Fibroblast of mammary gland (primary cell): ENCODE measurements around the gene SCN2B.

Source experiments
- DNase-seq: peaks from one replicate; pipeline ENCODE4 v3.0.0-alpha.2; 2010; ENCODE audit warnings: low read depth
- H3K4me3 ChIP-seq: 2 replicates; pipeline ENCODE4 v1.5.1; 2011; ENCODE audit warnings: low read depth, mild to moderate bottlenecking, low read length, moderate library complexity; ENCODE audit not compliant: control insufficient read depth
- TF ChIP-seq, protein P1 (sequence below): conservative IDR thresholded peaks from 2 replicates; pipeline ENCODE4 v1.5.1; 2011; ENCODE audit warnings: low read depth, low read length, inconsistent platforms; ENCODE audit not compliant: control insufficient read depth, insufficient read depth

The SCN2B gene

DNA sequence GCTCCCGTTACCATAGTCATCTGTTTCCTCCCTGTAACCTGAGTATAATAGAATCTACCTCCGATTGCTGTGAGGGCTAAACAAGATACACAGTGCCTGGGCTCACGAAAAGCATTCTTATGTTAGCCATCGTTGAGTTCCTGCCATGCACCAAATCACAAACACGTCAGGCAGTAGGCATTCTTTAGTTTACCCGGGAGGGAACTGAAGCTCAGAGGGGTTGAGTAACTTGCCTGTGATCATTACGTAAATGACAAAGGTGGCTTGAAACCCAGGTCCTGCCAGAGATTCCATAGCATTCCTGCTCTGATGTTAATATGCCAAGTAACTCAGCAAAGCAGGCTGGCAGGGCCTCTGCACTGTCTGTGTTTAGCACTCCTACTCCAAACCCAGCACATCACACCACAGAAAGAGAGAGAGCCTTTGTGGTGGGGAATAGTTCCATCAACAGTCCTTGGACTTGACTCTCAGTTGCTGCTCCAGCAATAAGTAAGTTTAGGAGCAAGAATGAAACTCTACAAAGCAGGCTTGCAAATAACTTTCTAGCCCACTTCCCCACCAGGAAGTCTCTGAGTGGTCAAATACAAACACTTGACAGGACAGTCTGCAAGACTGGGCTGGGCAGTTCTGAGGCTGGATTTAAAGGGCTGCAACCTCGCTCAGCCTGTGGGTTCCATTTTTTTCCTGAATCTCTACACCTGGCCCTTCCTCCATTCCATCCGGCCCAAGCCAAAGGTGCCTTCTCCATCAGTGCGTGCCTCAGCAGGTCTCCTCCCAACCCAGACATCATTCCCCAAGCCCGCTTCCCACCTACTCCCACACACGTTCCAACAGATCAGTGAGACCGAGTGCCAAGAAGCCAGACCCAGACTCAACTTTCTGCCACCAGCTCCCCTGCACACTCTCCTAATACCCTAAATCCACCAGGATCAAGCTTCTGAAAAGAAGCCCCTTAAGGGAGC is 1.1 kb downstream of the SCN2B start:
- no peak overlapping the region for H3K4me3 ChIP-seq
- DNase-seq: no peak
- TF ChIP-seq, protein P1, sequence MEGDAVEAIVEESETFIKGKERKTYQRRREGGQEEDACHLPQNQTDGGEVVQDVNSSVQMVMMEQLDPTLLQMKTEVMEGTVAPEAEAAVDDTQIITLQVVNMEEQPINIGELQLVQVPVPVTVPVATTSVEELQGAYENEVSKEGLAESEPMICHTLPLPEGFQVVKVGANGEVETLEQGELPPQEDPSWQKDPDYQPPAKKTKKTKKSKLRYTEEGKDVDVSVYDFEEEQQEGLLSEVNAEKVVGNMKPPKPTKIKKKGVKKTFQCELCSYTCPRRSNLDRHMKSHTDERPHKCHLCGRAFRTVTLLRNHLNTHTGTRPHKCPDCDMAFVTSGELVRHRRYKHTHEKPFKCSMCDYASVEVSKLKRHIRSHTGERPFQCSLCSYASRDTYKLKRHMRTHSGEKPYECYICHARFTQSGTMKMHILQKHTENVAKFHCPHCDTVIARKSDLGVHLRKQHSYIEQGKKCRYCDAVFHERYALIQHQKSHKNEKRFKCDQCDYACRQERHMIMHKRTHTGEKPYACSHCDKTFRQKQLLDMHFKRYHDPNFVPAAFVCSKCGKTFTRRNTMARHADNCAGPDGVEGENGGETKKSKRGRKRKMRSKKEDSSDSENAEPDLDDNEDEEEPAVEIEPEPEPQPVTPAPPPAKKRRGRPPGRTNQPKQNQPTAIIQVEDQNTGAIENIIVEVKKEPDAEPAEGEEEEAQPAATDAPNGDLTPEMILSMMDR: no peak

- TF ChIP-seq, protein P1: no peak
- DNase-seq: no peak
- no peak overlapping the region for H3K4me3 ChIP-seq
These were observed 2.4 kb downstream of the SCN2B start for GRCh38 chr11:118174006-118174567.

GRCh38 chr11:118172356-118172755 is 4.1 kb downstream of the SCN2B start:
- no peak for DNase-seq
- no peak overlapping the region for H3K4me3 ChIP-seq
- TF ChIP-seq, protein P1: no peak

GRCh38 chr11:118171269-118172062 is 5.0 kb downstream of the SCN2B start:
- TF ChIP-seq, protein P1: peak; percentile 68
- H3K4me3 ChIP-seq: no peak overlapping the region
- DNase-seq: peak; percentile 48

DNA sequence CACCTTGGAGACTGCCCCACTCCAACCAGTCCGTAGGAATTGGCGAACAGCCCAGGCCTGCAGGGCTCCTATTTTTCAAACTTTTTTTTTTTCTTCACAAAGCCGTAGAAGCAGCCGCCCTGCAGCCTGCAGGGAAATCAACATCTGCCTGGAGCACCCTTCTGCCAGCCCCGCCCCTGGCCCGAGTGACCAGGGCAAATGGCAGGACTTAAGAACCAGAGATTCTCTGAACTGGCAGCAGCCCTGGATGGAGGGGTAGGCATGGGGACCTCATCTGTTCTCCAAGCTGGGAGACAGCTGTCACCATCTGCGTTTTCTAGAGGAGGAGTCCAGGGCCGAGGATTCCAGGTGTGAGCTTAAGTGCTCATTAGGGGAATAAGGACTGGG is 5.6 kb downstream of the SCN2B start:
- no peak overlapping the region for H3K4me3 ChIP-seq
- TF ChIP-seq, protein P1: no peak
- DNase-seq: no peak

DNA sequence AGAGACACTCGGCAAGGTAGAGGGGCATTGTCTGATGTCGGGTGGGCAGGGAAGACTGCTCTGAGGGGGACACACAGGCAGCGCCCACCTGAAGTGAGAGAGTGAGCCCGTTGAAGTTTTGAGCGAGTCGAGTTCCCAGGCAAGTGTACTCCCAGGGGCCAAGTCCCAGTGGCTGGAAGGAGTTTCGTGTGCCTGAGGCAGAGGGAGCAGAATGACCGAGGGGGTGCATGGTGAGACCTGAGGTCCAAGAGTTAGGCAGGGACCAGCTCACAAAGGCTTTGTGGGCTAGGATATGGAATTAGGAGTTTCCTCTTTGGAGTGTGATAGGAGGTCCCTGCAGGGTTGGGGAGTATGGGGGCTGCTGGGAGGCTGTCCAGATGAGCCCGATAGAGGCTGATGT is 6.2 kb downstream of the SCN2B start:
- no peak overlapping the region for H3K4me3 ChIP-seq
- TF ChIP-seq, protein P1: no peak
- DNase-seq: no peak
